ENCODE data around the gene SECISBP2.

Gene SECISBP2

DNA sequence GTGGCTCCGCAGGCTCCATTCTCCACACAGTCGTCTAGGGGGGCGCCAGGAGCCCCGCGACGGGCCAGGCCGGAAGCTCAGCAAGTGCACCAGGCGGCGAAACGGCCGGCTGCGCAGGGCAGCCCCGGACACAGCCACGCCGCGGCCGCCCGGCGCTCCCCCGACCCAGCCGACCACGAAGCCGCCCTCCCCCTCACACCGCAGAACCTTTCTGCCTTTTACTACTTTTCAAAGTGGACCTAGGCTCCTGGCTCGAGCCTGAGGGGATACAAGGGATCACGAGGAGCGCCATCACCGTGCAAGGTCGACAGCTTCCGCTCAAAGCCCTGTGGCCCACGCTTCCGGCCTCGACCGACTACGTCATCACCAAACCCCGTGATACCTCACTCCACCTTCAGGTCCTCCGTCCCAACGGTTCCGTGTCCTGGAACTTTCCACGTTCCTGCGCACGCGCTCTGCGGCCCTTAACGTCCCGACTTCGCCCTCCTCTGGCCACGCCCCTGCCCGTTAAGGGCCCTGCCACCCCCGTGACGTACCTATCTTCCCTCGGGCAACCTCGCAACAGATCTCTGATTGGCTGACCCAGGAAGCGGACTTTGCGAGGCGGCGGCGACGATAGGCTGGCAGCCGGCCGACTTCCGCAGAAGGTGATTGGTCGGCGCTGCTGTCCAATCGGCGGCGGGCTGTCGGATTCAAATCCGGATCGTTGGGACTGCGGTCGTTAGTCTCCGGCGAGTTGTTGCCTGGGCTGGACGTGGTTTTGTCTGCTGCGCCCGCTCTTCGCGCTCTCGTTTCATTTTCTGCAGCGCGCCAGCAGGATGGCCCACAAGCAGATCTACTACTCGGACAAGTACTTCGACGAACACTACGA, 7.6 kb upstream of the SECISBP2 start, which contains the start of gene CKS2:
Gene CKS2 (plus strand): TSS at position 721 of the 871 bp plus-strand sequence. CDS start 98 bp downstream, at position 819.
- no peaks in the 10 kb centered on the region for H3K9me3 ChIP-seq (ENCODE audit: control insufficient read depth, insufficient read depth, low read depth, low read length)
- POLR2A ChIA-PET: interaction anchor here (0.8 to 2.1 kb wide), 6 partner anchors 8 to 812 kb away, joined by 3 to 11 read pairs (median 3); partner anchors contain the start of gene SECISBP2
- H3K36me3 ChIP-seq (ENCODE audit: control insufficient read depth in 2 of 2, insufficient read depth in 1 of 2, low read length in 2 of 2): peaks cover under 1 to 34% of the 10 kb centered on the region in 2 experiments; a peak in 1 of 3 replicates
- H3K4me3 ChIP-seq (ENCODE audit: low read depth, low read length): peak within 1 kb of the TSS; percentile 95
- CTCF ChIA-PET: interaction anchor here (0.6 kb wide), 1 partner anchor 681 kb away, joined by 3 read pairs; no protein-coding TSS in a partner anchor
- peak within 1 kb of the TSS; percentile 94 for H3K27ac ChIP-seq (ENCODE audit: extremely low read depth, low read depth, low read length)
- H3K4me1 ChIP-seq (ENCODE audit: control insufficient read depth, insufficient read depth, low read length): peaks cover 5% of the 10 kb centered on the region; the same call in 1 of the 2 replicates
- TF ChIP-seq ZNF202 (tag by site-specific recombination; IDR thresholded peaks at IDR 0.05; ENCODE audit: borderline replicate concordance): no peak
- TF ChIP-seq ZNF16 (tag by site-specific recombination; IDR thresholded peaks at IDR 0.05; ENCODE audit: low read depth): no peak
- no peak for TF ChIP-seq ZNF501 (tag by site-specific recombination; IDR thresholded peaks at IDR 0.05)
- peak; percentile 58 for TF ChIP-seq ZNF335 (tag by site-specific recombination; conservative IDR thresholded peaks at IDR 0.05)
- TF ChIP-seq ZNF623 (tag by site-specific recombination; IDR thresholded peaks at IDR 0.05): no peak
- TF ChIP-seq ZNF2 (tag by site-specific recombination; IDR thresholded peaks at IDR 0.05): no peak
- TF ChIP-seq PRDM2 (tag by site-specific recombination; IDR thresholded peaks at IDR 0.05; ENCODE audit: borderline replicate concordance): no peak
- no peak for TF ChIP-seq ZNF155 (tag by site-specific recombination; IDR thresholded peaks at IDR 0.05)
- no peak for TF ChIP-seq PRDM4 (tag by site-specific recombination; IDR thresholded peaks at IDR 0.05)
- TF ChIP-seq ZNF837 (tag by site-specific recombination; IDR thresholded peaks at IDR 0.05): no peak
- TF ChIP-seq REPIN1 (tag by site-specific recombination; IDR thresholded peaks at IDR 0.05; ENCODE audit: low read depth): no peak
- no peak for TF ChIP-seq ZSCAN16 (tag by site-specific recombination; IDR thresholded peaks at IDR 0.05)
- TF ChIP-seq ZNF174 (tag by site-specific recombination; IDR thresholded peaks at IDR 0.05): no peak
- TF ChIP-seq, protein P1, sequence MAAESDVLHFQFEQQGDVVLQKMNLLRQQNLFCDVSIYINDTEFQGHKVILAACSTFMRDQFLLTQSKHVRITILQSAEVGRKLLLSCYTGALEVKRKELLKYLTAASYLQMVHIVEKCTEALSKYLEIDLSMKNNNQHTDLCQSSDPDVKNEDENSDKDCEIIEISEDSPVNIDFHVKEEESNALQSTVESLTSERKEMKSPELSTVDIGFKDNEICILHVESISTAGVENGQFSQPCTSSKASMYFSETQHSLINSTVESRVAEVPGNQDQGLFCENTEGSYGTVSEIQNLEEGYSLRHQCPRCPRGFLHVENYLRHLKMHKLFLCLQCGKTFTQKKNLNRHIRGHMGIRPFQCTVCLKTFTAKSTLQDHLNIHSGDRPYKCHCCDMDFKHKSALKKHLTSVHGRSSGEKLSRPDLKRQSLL (tag by site-specific recombination; IDR thresholded peaks at IDR 0.05): no peak
- TF ChIP-seq MEIS1 (CRISPR knock-in tag; IDR thresholded peaks at IDR 0.05; ENCODE audit: borderline replicate concordance): no peak
- TF ChIP-seq ZBTB7A (tag by site-specific recombination; IDR thresholded peaks at IDR 0.05; ENCODE audit: low read depth): no peak
- TF ChIP-seq SALL2 (tag by site-specific recombination; IDR thresholded peaks at IDR 0.05; ENCODE audit: borderline replicate concordance): no peak
- TF ChIP-seq ZNF580 (tag by site-specific recombination; IDR thresholded peaks at IDR 0.05): peak; percentile 90
- TF ChIP-seq, protein P2, sequence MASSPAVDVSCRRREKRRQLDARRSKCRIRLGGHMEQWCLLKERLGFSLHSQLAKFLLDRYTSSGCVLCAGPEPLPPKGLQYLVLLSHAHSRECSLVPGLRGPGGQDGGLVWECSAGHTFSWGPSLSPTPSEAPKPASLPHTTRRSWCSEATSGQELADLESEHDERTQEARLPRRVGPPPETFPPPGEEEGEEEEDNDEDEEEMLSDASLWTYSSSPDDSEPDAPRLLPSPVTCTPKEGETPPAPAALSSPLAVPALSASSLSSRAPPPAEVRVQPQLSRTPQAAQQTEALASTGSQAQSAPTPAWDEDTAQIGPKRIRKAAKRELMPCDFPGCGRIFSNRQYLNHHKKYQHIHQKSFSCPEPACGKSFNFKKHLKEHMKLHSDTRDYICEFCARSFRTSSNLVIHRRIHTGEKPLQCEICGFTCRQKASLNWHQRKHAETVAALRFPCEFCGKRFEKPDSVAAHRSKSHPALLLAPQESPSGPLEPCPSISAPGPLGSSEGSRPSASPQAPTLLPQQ (tag by site-specific recombination; IDR thresholded peaks at IDR 0.05): peak; percentile 15; the same call in 1 of the 2 replicates
- no peak for TF ChIP-seq ZNF223 (tag by site-specific recombination; IDR thresholded peaks at IDR 0.05)
- no peak for TF ChIP-seq ZNF175 (tag by site-specific recombination; IDR thresholded peaks at IDR 0.05)
- TF ChIP-seq ZNF571 (tag by site-specific recombination; IDR thresholded peaks at IDR 0.05): no peak
- no peak for TF ChIP-seq ZNF785 (tag by site-specific recombination; IDR thresholded peaks at IDR 0.05)
- no peak for TF ChIP-seq PRDM1 (tag by site-specific recombination; IDR thresholded peaks at IDR 0.05)
- TF ChIP-seq ZNF624 (tag by site-specific recombination; IDR thresholded peaks at IDR 0.05): no peak
- peak; percentile 38; the same call in 1 of the 2 replicates for TF ChIP-seq KLF16 (tag by site-specific recombination; IDR thresholded peaks at IDR 0.05)
- no peak for TF ChIP-seq TRIM28 (IDR thresholded peaks at IDR 0.05; ENCODE audit: borderline replicate concordance, low read length)
